HG02884 (cell line): ENCODE measurements around the gene KSR1.

ENCODE experiments used
- ATAC-seq: cut with Tn5 transposase; IDR thresholded peaks from one replicate; pipeline ENCODE4 v1.9.1; 2021; ENCODE audit warnings: mild to moderate bottlenecking, moderate library complexity; ENCODE audit not compliant: unreplicated experiment

KSR1 gene

GRCh38 chr17:27603421-27603770, 147.1 kb downstream of the KSR1 start:
- no peak for ATAC-seq

- ATAC-seq = no peak
These were observed 147.9 kb downstream of the KSR1 start for GRCh38 chr17:27603880-27604794.

GRCh38 chr17:27605409-27605808, 149.2 kb downstream of the KSR1 start:
- ATAC-seq = no peak

- ATAC-seq = no peak
These were observed 151.4 kb downstream of the KSR1 start for GRCh38 chr17:27607521-27608091.

- ATAC-seq = no peak
These were observed 152.3 kb downstream of the KSR1 start for GRCh38 chr17:27608328-27609230.

- no peak for ATAC-seq
These were observed 153.5 kb downstream of the KSR1 start for GRCh38 chr17:27609611-27610303.

- no peak for ATAC-seq
These were observed 154.0 kb downstream of the KSR1 start for GRCh38 chr17:27610304-27610677.

- ATAC-seq = no peak
These were observed 156.0 kb downstream of the KSR1 start for GRCh38 chr17:27612160-27612770.

GRCh38 chr17:27613433-27613832, 157.2 kb downstream of the KSR1 start:
- ATAC-seq = no peak

- ATAC-seq = no peak
These were observed 158.9 kb downstream of the KSR1 start for GRCh38 chr17:27615121-27615520.

- ATAC-seq = no peak
These were observed 160.2 kb downstream of the KSR1 start for GRCh38 chr17:27616414-27616813.

GRCh38 chr17:27618417-27618816, 162.2 kb downstream of the KSR1 start:
- ATAC-seq = no peak

- no peak for ATAC-seq
These were observed 164.5 kb downstream of the KSR1 start for GRCh38 chr17:27620721-27621120.

GRCh38 chr17:27621536-27621935, 165.3 kb downstream of the KSR1 start:
- no peak for ATAC-seq

GRCh38 chr17:27621942-27622559, 165.8 kb downstream of the KSR1 start:
- no peak for ATAC-seq

GRCh38 chr17:27622986-27623385, 166.7 kb downstream of the KSR1 start:
- ATAC-seq = no peak

GRCh38 chr17:27623614-27624013, 167.4 kb downstream of the KSR1 start:
- ATAC-seq = no peak

- no peak for ATAC-seq
These were observed 168.3 kb downstream of the KSR1 start for GRCh38 chr17:27624539-27624938.

- ATAC-seq = no peak
These were observed 169.6 kb downstream of the KSR1 start for GRCh38 chr17:27625856-27626255.

- ATAC-seq = no peak
These were observed 171.3 kb downstream of the KSR1 start for GRCh38 chr17:27627514-27627913.
